Endodermal cell (in vitro differentiated cells): ENCODE data around the gene LCAT. TPM values are rescaled to one million over a fixed set of nuclear protein-coding genes. Genes with fewer than 3 reads are reported as not detected.
A peak's percentile ranks its signal among the peaks of the same experiment; 100 is the strongest.

Source experiments
- DNase-seq: peaks from one replicate; pipeline ENCODE4 v3.0.0-alpha.2; 2017
- H3K27ac ChIP-seq: 2 replicates; pipeline ENCODE4 v1.5.1; 2013; ENCODE audit warnings: mild to moderate bottlenecking, low read depth, low read length, moderate library complexity
- H3K27me3 ChIP-seq: 2 replicates; pipeline ENCODE4 v1.6.1; 2013; ENCODE audit warnings: mild to moderate bottlenecking, low read length, moderate library complexity; ENCODE audit not compliant: insufficient read depth, control insufficient read depth, poor library complexity, severe bottlenecking
- H3K36me3 ChIP-seq: 2 replicates; pipeline ENCODE4 v1.7.0; 2013; ENCODE audit warnings: mild to moderate bottlenecking, low read length, moderate library complexity; ENCODE audit not compliant: control insufficient read depth, insufficient read depth
- H3K4me1 ChIP-seq: one replicate; pipeline ENCODE4 v1.7.0; 2013; ENCODE audit warnings: low read length; ENCODE audit not compliant: control insufficient read depth, insufficient read depth
- H3K4me3 ChIP-seq: 2 replicates; pipeline ENCODE4 v1.5.1; 2013; ENCODE audit warnings: mild to moderate bottlenecking, low read length, moderate library complexity
- H3K9ac ChIP-seq: 2 replicates; pipeline ENCODE4 v1.6.1; 2013; ENCODE audit warnings: mild to moderate bottlenecking, low read length, moderate library complexity; ENCODE audit not compliant: poor library complexity, severe bottlenecking; ENCODE audit errors: extremely low read depth
- H3K9me3 ChIP-seq: 2 replicates; pipeline ENCODE4 v1.6.1; 2013; ENCODE audit warnings: mild to moderate bottlenecking, low read length, moderate library complexity; ENCODE audit not compliant: control insufficient read depth
- H3K27ac Mint-ChIP-seq: 2 replicates; pipeline ENCODE4 v1.8.0; 2020; ENCODE audit warnings: mixed read lengths
- H3K27me3 Mint-ChIP-seq: 2 replicates; pipeline ENCODE4 v1.8.0; 2021; ENCODE audit warnings: mild to moderate bottlenecking, mixed read lengths; ENCODE audit not compliant: insufficient read depth
- H3K36me3 Mint-ChIP-seq: 2 replicates; pipeline ENCODE4 v1.8.0; 2020; ENCODE audit warnings: low read depth, mixed read lengths
- H3K4me1 Mint-ChIP-seq: 2 replicates; pipeline ENCODE4 v1.8.0; 2020; ENCODE audit warnings: mixed read lengths
- H3K4me3 Mint-ChIP-seq: 2 replicates; pipeline ENCODE4 v1.8.0; 2020; ENCODE audit warnings: mild to moderate bottlenecking, moderate library complexity, mixed read lengths
- H3K9me3 Mint-ChIP-seq: 2 replicates; pipeline ENCODE4 v1.8.0; 2020; ENCODE audit warnings: mild to moderate bottlenecking, mixed read lengths
- CTCF ChIP-seq: fragments of 200-600 bp; sonication (generic); conservative IDR thresholded peaks from 2 replicates; pipeline ENCODE4 v1.5.0; 2021; ENCODE audit warnings: antibody characterized with exemption, mild to moderate bottlenecking
- WGBS, 2 experiments: methylation state at CpG; one replicate each; pipeline versions ENCODE4 v1.1.5 to v1.1.7; 2013; ENCODE audit warnings: missing lambda C conversion rate in 2 of 2, mixed read lengths in 1 of 2; ENCODE audit not compliant: insufficient coverage in 1 of 2, insufficient read length in 1 of 2; 5-methylcytosine and 5-hydroxymethylcytosine counted together
- total RNA-seq, 2 donors: library from RNA; stranded (reverse); fragmentation: NEBNext Ultra II Directional in 1 of 2; extraction: Animal tissue kit (Norgen Biotek cat#: 25700) in 1 of 2; gene quantifications; 2 replicates in 1 of 2; 3 replicates in 1 of 2; pipeline ENCODE4 v1.2.1, GENCODE V29; 2021

Gene LCAT
- total RNA-seq, 2 donors from 2014 or later = 8.4 to 14.3 TPM

- Histone ChIP-seq H3K27me3 (no peaks in the 10 kb centered on the region), H3K4me3 (peak overlapping the region; percentile 91), H3K4me1 (no peaks in the 10 kb centered on the region), H3K27ac (peak overlapping the region; percentile 85), H3K9me3 (no peaks in the 10 kb centered on the region), H3K9ac (peak overlapping the region; percentile 99), H3K36me3 (no peaks in the 10 kb centered on the region)
- H3K4me3 Mint-ChIP-seq = peak overlapping the region; percentile 96
- DNase-seq = no peak
- peak overlapping the region; percentile 99 for H3K27ac Mint-ChIP-seq
- H3K36me3 Mint-ChIP-seq = no peaks in the 10 kb centered on the region
- peaks cover 16% of the 10 kb centered on the region for H3K4me1 Mint-ChIP-seq
- no peaks in the 10 kb centered on the region for H3K9me3 Mint-ChIP-seq
- TF ChIP-seq CTCF = no peak
- 39 to 41% methylated on average over 14 of the region's 14 CpGs for WGBS, 2 experiments
- H3K27me3 Mint-ChIP-seq = no peaks in the 10 kb centered on the region
Observed at GRCh38 chr16:67893743-67894399, 50.0 kb downstream of the LCAT start.

GRCh38 chr16:67892899-67893742, 50.8 kb downstream of the LCAT start, which contains the start of gene PSKH1:
TSS of gene PSKH1 (plus strand) at chr16:67893254. CDS start at chr16:67908750, 15,496 bp downstream.
- DNase-seq = peak; percentile 99
- H3K36me3 ChIP-seq = no peaks in the 10 kb centered on the region
- WGBS, 2 experiments = 0% methylated on average over 34 to 90 of the region's 90 CpGs
- no peaks in the 10 kb centered on the region for H3K4me1 ChIP-seq
- no peaks in the 10 kb centered on the region for H3K9me3 ChIP-seq
- peak within 1 kb of the TSS; percentile 85 for H3K27ac ChIP-seq
- Mint-ChIP-seq H3K27me3 (no peaks in the 10 kb centered on the region), H3K4me3 (peak within 1 kb of the TSS; percentile 96), H3K4me1 (peaks cover 19% of the 10 kb centered on the region), H3K36me3 (no peaks in the 10 kb centered on the region), H3K27ac (peak within 1 kb of the TSS; percentile 99), H3K9me3 (no peaks in the 10 kb centered on the region)
- H3K27me3 ChIP-seq = no peaks in the 10 kb centered on the region
- H3K9ac ChIP-seq = peak within 1 kb of the TSS; percentile 99
- no peak for TF ChIP-seq CTCF
- peak within 1 kb of the TSS; percentile 91 for H3K4me3 ChIP-seq

- Mint-ChIP-seq H3K9me3 (no peaks in the 10 kb centered on the region), H3K27me3 (no peaks in the 10 kb centered on the region), H3K36me3 (no peaks in the 10 kb centered on the region), H3K4me3 (peak overlapping the region; percentile 96), H3K4me1 (peaks cover 19% of the 10 kb centered on the region), H3K27ac (peak overlapping the region; percentile 95)
- no peaks in the 10 kb centered on the region for H3K27me3 ChIP-seq
- no peaks in the 10 kb centered on the region for H3K36me3 ChIP-seq
- no peak for TF ChIP-seq CTCF
- peak overlapping the region; percentile 19 for H3K9ac ChIP-seq
- no peaks in the 10 kb centered on the region for H3K9me3 ChIP-seq
- no peak for DNase-seq
- H3K4me1 ChIP-seq = no peaks in the 10 kb centered on the region
- WGBS, 2 experiments = 74 to 79% methylated on average over 2 to 3 of the region's 5 CpGs
- peak overlapping the region; percentile 82 for H3K4me3 ChIP-seq
- no peak overlapping the region for H3K27ac ChIP-seq
Observed at GRCh38 chr16:67892375-67892774, 51.5 kb downstream of the LCAT start.

Other genes starting within 250 kb of the LCAT start
- gene GFOD2, start 224.8 kb downstream of the LCAT start, total RNA-seq = 10 to 100 TPM; 18.2 to 21.2 TPM
- gene RANBP10, start 137.6 kb downstream of the LCAT start, total RNA-seq = 10 to 100 TPM; 19.2 to 22.5 TPM
- 1 to 10 TPM; 2.8 to 3.2 TPM for gene TSNAXIP1, start 137.2 kb downstream of the LCAT start, total RNA-seq
- gene THAP11, start 101.8 kb downstream of the LCAT start, total RNA-seq = 10 to 100 TPM; 28.0 to 32.9 TPM
- gene NUTF2, start 97.2 kb downstream of the LCAT start, total RNA-seq = 100 to 1,000 TPM; 201 to 218 TPM
- 10 to 100 TPM; 43.7 to 57.2 TPM for gene CENPT, start 96.4 kb downstream of the LCAT start, total RNA-seq
- 10 to 100 TPM; 69.2 to 74.3 TPM for gene EDC4, start 71.1 kb downstream of the LCAT start, total RNA-seq
- 1 to 10 TPM; 7.0 to 7.3 TPM for gene NRN1L, start 59.2 kb downstream of the LCAT start, total RNA-seq
- gene PSKH1, start 50.9 kb downstream of the LCAT start, total RNA-seq = 10 to 100 TPM; 32.1 to 37.4 TPM
- gene CTRL, start 12.3 kb downstream of the LCAT start, total RNA-seq = 1 to 10 TPM in 1 of 2 donors, under 1 TPM in 1; 0.66 to 2.3 TPM
- 10 to 100 TPM; 15.5 to 16.5 TPM for gene PSMB10, start 7.3 kb downstream of the LCAT start, total RNA-seq
- gene SLC12A4, start 24.5 kb upstream of the LCAT start, total RNA-seq = 10 to 100 TPM; 37.9 to 43.4 TPM
- 1 to 10 TPM; 2.9 to 3.5 TPM for gene DPEP3, start 36.4 kb upstream of the LCAT start, total RNA-seq
- gene DPEP2, start 55.4 kb upstream of the LCAT start, total RNA-seq = under 1 TPM in 1 of 2 donors, not detected in 1; 0.20 TPM
- not detected for gene DPEP2NB, start 71.8 kb upstream of the LCAT start, total RNA-seq
- 10 to 100 TPM; 12.1 to 12.3 TPM for gene DDX28, start 79.1 kb upstream of the LCAT start, total RNA-seq
- gene DUS2, start 79.2 kb upstream of the LCAT start, total RNA-seq = 10 to 100 TPM; 23.4 to 24.0 TPM
- gene NFATC3, start 141.2 kb upstream of the LCAT start, total RNA-seq = 10 to 100 TPM; 27.4 to 30.1 TPM